IMR-90 (cell line): ENCODE data around the gene PIGP. TPM values are rescaled to one million over a fixed set of nuclear protein-coding genes. Genes with fewer than 3 reads are reported as not detected.

Source experiments
- ATAC-seq: fragments of 200-7000 bp; cut with Tn5 transposase; 2 replicates; pipeline ENCODE4 v1.9.1; 2020; ENCODE audit warnings: low read depth, mild to moderate bottlenecking, moderate library complexity
- BruUV-seq: library from RNA; stranded (reverse); fragments of 400-500 nt; replicated peaks from 2 replicates; lab custom pipeline; 2021; lab: Mats Ljungman, UMichigan
- CTCF ChIA-PET: fragments of 300-600 bp; formaldehyde crosslinking; extraction: SDS; loops from one replicate; lab custom pipeline; 2021; ENCODE audit warnings: antibody characterized with exemption; lab: Yijun Ruan, JAX
- POLR2A ChIA-PET: fragments of 300-600 bp; sonication (Branson Sonifier 250); formaldehyde crosslinking; loops from one replicate; lab custom pipeline; 2022; ENCODE audit warnings: antibody characterized with exemption; ENCODE audit not compliant: unreplicated experiment; lab: Charles Lee
- DNase-seq: peaks from one replicate; pipeline ENCODE4 v3.0.0; 2013
- H2AFZ ChIP-seq: replicated peaks from 2 replicates; pipeline ENCODE3; 2013; ENCODE audit warnings: low read length, mild to moderate bottlenecking; ENCODE audit not compliant: poor library complexity
- H2AK5ac ChIP-seq: 2 replicates; pipeline ENCODE4 v1.6.1; 2013; ENCODE audit warnings: low read depth, low read length, inconsistent platforms
- H2AK9ac ChIP-seq: replicated peaks from 2 replicates; pipeline ENCODE3; 2013; ENCODE audit warnings: mild to moderate bottlenecking, low read depth, low read length, moderate library complexity; ENCODE audit not compliant: poor library complexity
- H2BK120ac ChIP-seq: 2 replicates; pipeline ENCODE4 v1.6.1; 2013; ENCODE audit warnings: low read depth, low read length, inconsistent platforms
- H2BK15ac ChIP-seq: 3 replicates; pipeline ENCODE4 v1.6.1; 2013; ENCODE audit warnings: low read depth, low read length, inconsistent platforms
- H2BK20ac ChIP-seq: 2 replicates; pipeline ENCODE4 v1.6.1; 2013; ENCODE audit warnings: low read depth, mild to moderate bottlenecking, inconsistent platforms, low read length, moderate library complexity
- H2BK5ac ChIP-seq: 2 replicates; pipeline ENCODE4 v1.6.1; 2013; ENCODE audit warnings: mild to moderate bottlenecking, low read depth, low read length, inconsistent platforms; ENCODE audit not compliant: poor library complexity, severe bottlenecking
- H3K14ac ChIP-seq: replicated peaks from 2 replicates; pipeline ENCODE4 v1.6.1; 2013; ENCODE audit warnings: low read depth, low read length, inconsistent platforms
- H3K18ac ChIP-seq: 2 replicates; pipeline ENCODE4 v1.6.1; 2013; ENCODE audit warnings: low read depth, low read length, control low read depth
- H3K23ac ChIP-seq: 2 replicates; pipeline ENCODE4 v1.6.1; 2013; ENCODE audit warnings: low read depth, low read length, inconsistent platforms
- H3K27ac ChIP-seq: 2 replicates; pipeline ENCODE4 v1.5.1; 2013; ENCODE audit warnings: mild to moderate bottlenecking, control low read depth, low read length; ENCODE audit not compliant: insufficient read depth
- H3K27me3 ChIP-seq: 2 replicates; pipeline ENCODE4 v1.6.1; 2013; ENCODE audit warnings: low read length; ENCODE audit not compliant: control insufficient read depth, insufficient read depth
- H3K36me3 ChIP-seq: 2 replicates; pipeline ENCODE4 v1.6.1; 2013; ENCODE audit warnings: low read length, mixed read lengths; ENCODE audit not compliant: control insufficient read depth, insufficient read depth
- H3K4ac ChIP-seq: 2 replicates; pipeline ENCODE4 v1.6.1; 2013; ENCODE audit warnings: low read depth, low read length, inconsistent platforms
- H3K4me1 ChIP-seq: 2 replicates; pipeline ENCODE4 v1.6.1; 2013; ENCODE audit warnings: low read length, mixed read lengths; ENCODE audit not compliant: control insufficient read depth, insufficient read depth
- H3K4me2 ChIP-seq: 2 replicates; pipeline ENCODE4 v1.6.1; 2013; ENCODE audit warnings: low read depth, mild to moderate bottlenecking, control low read depth, low read length, moderate library complexity
- H3K4me3 ChIP-seq: 2 replicates; pipeline ENCODE4 v1.5.1; 2013; ENCODE audit warnings: low read depth, mild to moderate bottlenecking, control low read depth, low read length, moderate library complexity; ENCODE audit not compliant: insufficient read depth
- H3K56ac ChIP-seq: 2 replicates; pipeline ENCODE4 v1.6.1; 2013; ENCODE audit warnings: low read length, inconsistent platforms; ENCODE audit not compliant: insufficient read depth; ENCODE audit errors: extremely low read depth
- H3K79me1 ChIP-seq, 2 experiments: 2 replicates each; pipeline ENCODE4 v1.6.1; 2013; ENCODE audit warnings: low read length in 2 of 2, inconsistent platforms in 1 of 2, low read depth in 1 of 2
- H3K9ac ChIP-seq: 2 replicates; pipeline ENCODE4 v1.6.1; 2013; ENCODE audit warnings: low read depth, low read length, control low read depth
- H3K9me1 ChIP-seq: 2 replicates; pipeline ENCODE4 v1.6.1; 2013; ENCODE audit warnings: low read length, inconsistent platforms; ENCODE audit not compliant: insufficient read depth
- H3K9me3 ChIP-seq: 2 replicates; pipeline ENCODE4 v1.6.1; 2013; ENCODE audit warnings: low read length; ENCODE audit not compliant: control insufficient read depth, insufficient read depth
- H4K20me1 ChIP-seq: 2 replicates; pipeline ENCODE4 v1.6.1; 2013; ENCODE audit warnings: low read length, inconsistent platforms; ENCODE audit not compliant: insufficient read depth
- H4K5ac ChIP-seq: 2 replicates; pipeline ENCODE4 v1.6.1; 2013; ENCODE audit warnings: mild to moderate bottlenecking, low read depth, low read length, control low read depth
- H4K8ac ChIP-seq, 2 experiments: 2 replicates each; pipeline ENCODE4 v1.6.1; 2013; ENCODE audit warnings: low read depth in 2 of 2, low read length in 2 of 2, control low read depth in 1 of 2, inconsistent platforms in 1 of 2
- H4K91ac ChIP-seq: 2 replicates; pipeline ENCODE4 v1.6.1; 2013; ENCODE audit warnings: low read depth, low read length, inconsistent platforms; ENCODE audit not compliant: insufficient read depth
- BHLHE40 ChIP-seq: fragments of 150-350 bp; IDR thresholded peaks from 2 replicates; pipeline ENCODE4 v1.6.1; 2016; ENCODE audit warnings: mild to moderate bottlenecking, low read depth, low read length
- CEBPB ChIP-seq: IDR thresholded peaks from 2 replicates; pipeline ENCODE4 v1.6.1; 2012; ENCODE audit warnings: low read depth, low read length, improper control_type of control experiment
- CHD1 ChIP-seq: IDR thresholded peaks from 2 replicates; pipeline ENCODE4 v1.6.1; 2012; ENCODE audit warnings: low read depth, low read length, improper control_type of control experiment
- CTCF ChIP-seq: conservative IDR thresholded peaks from 2 replicates; pipeline ENCODE4 v1.5.1; 2012; ENCODE audit warnings: mild to moderate bottlenecking, low read depth, low read length, improper control_type of control experiment
- ELK1 ChIP-seq: fragments of 150-350 bp; IDR thresholded peaks from 2 replicates; pipeline ENCODE4 v1.6.1; 2016; ENCODE audit warnings: low read depth, mild to moderate bottlenecking, low read length, moderate library complexity, borderline replicate concordance
- FOS ChIP-seq: fragments of 150-350 bp; IDR thresholded peaks from 2 replicates; pipeline ENCODE4 v1.6.1; 2016; ENCODE audit warnings: low read depth, low read length
- MAFK ChIP-seq: IDR thresholded peaks from 2 replicates; pipeline ENCODE4 v1.6.1; 2012; ENCODE audit warnings: low read depth, low read length, improper control_type of control experiment
- MAZ ChIP-seq: IDR thresholded peaks from 2 replicates; pipeline ENCODE4 v1.6.1; 2012; ENCODE audit warnings: low read depth, mild to moderate bottlenecking, low read length, improper control_type of control experiment, moderate library complexity, borderline replicate concordance
- MXI1 ChIP-seq: IDR thresholded peaks from 2 replicates; pipeline ENCODE4 v1.6.1; 2012; ENCODE audit warnings: low read depth, mild to moderate bottlenecking, low read length, moderate library complexity, borderline replicate concordance
- NFE2L2 ChIP-seq: fragments of 150-350 bp; IDR thresholded peaks from 2 replicates; pipeline ENCODE4 v1.6.1; 2016; ENCODE audit warnings: low read depth, mild to moderate bottlenecking, low read length
- POLR2A ChIP-seq: IDR thresholded peaks from 2 replicates; pipeline ENCODE4 v1.6.1; 2012; ENCODE audit warnings: mild to moderate bottlenecking, low read depth, low read length
- RAD21 ChIP-seq: IDR thresholded peaks from 2 replicates; pipeline ENCODE4 v1.6.1; 2012; ENCODE audit warnings: low read length, improper control_type of control experiment
- RCOR1 ChIP-seq: IDR thresholded peaks from 2 replicates; pipeline ENCODE4 v1.6.1; 2012; ENCODE audit warnings: mild to moderate bottlenecking, low read length, improper control_type of control experiment; ENCODE audit not compliant: insufficient replicate concordance
- RFX5 ChIP-seq: IDR thresholded peaks from 2 replicates; pipeline ENCODE4 v1.8.0; 2012; ENCODE audit warnings: low read depth, mild to moderate bottlenecking, low read length, moderate library complexity
- SMC3 ChIP-seq: fragments of 150-350 bp; IDR thresholded peaks from 2 replicates; pipeline ENCODE4 v1.6.1; 2016; ENCODE audit warnings: low read depth, mild to moderate bottlenecking, antibody characterized with exemption, low read length, moderate library complexity
- USF2 ChIP-seq: fragments of 150-350 bp; IDR thresholded peaks from 2 replicates; pipeline ENCODE4 v1.6.1; 2017; ENCODE audit warnings: mild to moderate bottlenecking, antibody characterized with exemption, low read length, low read depth
- WGBS, 2 experiments: methylation state at CpG; one replicate each; pipeline versions ENCODE4 v1.1.5 to v1.1.7; 2013; ENCODE audit warnings: missing lambda C conversion rate in 2 of 2; ENCODE audit not compliant: insufficient read length in 1 of 2; ENCODE audit errors: extremely low coverage in 2 of 2; 5-methylcytosine and 5-hydroxymethylcytosine counted together
- dilution Hi-C: fragments of 300-500 bp; cut with HindIII; formaldehyde crosslinking; loops from one replicate; pipeline ENCODE4 v1.14.3; 2018; ENCODE audit warnings: low sequenced_read_pairs; ENCODE audit not compliant: unreplicated experiment
- in situ Hi-C: fragments of 300-500 bp; cut with MboI; formaldehyde crosslinking; loops from 3 replicates; pipeline ENCODE4 v1.14.3; 2019; ENCODE audit warnings: low sequenced_read_pairs, inconsistent platforms, mixed read lengths
- intact Hi-C: fragments of 100-400 bp; cut with micrococcal nuclease; formaldehyde crosslinking; loops from 2 replicates; pipeline ENCODE4 v1.10.0; 2022
- polyA plus RNA-seq, 3 experiments: library from polyadenylated mRNA; depleted of rRNA; stranded (reverse); fragments of >200 nt; gene quantifications; 2 replicates each; pipeline ENCODE4 v1.2.3, GENCODE V29; 2012; ENCODE audit warnings: low replicate concordance in 1 of 3
- total RNA-seq: library from RNA; depleted of rRNA; stranded (reverse); fragments of >200 nt; gene quantifications from 2 replicates; pipeline ENCODE4 v1.2.3, GENCODE V29; 2012

Gene PIGP
- total and polyA plus RNA-seq, 2 of the 4 experiments (the other 2 are of a cell fraction), result 4.1 to 15.4 TPM

- no peak overlapping the region for H2BK120ac ChIP-seq
- no peak overlapping the region for H4K91ac ChIP-seq
- H2BK20ac ChIP-seq, result no peak overlapping the region
- H3K36me3 ChIP-seq, result peaks cover 7% of the 10 kb centered on the region; the same call in 1 of the 2 replicates
- ChIA-PET CTCF (no interaction called here), POLR2A (no interaction called here)
- peak overlapping the region in 1 of 2 experiments; percentile 17; a peak in 1 of 4 replicates for H4K8ac ChIP-seq
- in situ Hi-C loops (no loop called here), intact Hi-C loops (loop anchor here (10.0 kb wide), 1 partner anchor 582 kb away; no protein-coding TSS in a partner anchor), dilution Hi-C loops (no loop called here)
- peak; percentile 82 for DNase-seq
- no peak overlapping the region for H3K4me2 ChIP-seq
- no peaks in the 10 kb centered on the region for H3K9me3 ChIP-seq
- H3K27me3 ChIP-seq, result no peaks in the 10 kb centered on the region
- H3K14ac ChIP-seq, result no peak overlapping the region
- peak; percentile 79 for ATAC-seq
- no peak overlapping the region for H3K9ac ChIP-seq
- no peak overlapping the region for H3K18ac ChIP-seq
- peaks cover 16 to 68% of the 10 kb centered on the region in 2 experiments for H3K79me1 ChIP-seq
- no peak overlapping the region for H3K4me3 ChIP-seq
- peaks cover 8% of the 10 kb centered on the region for H3K9me1 ChIP-seq
- no peak overlapping the region for H3K4ac ChIP-seq
- peak overlapping the region; percentile 43 for H2BK5ac ChIP-seq
- H2AK5ac ChIP-seq, result no peak overlapping the region
- H3K23ac ChIP-seq, result no peak overlapping the region; the same call in 1 of the 2 replicates
- TF ChIP-seq RAD21, result peak; percentile 72
- no peak for TF ChIP-seq POLR2A
- peak; percentile 61 for TF ChIP-seq SMC3
- no peak for TF ChIP-seq CHD1
- TF ChIP-seq MXI1, result no peak
- no peak for TF ChIP-seq CEBPB
- peak; percentile 55; the same call in 1 of the 2 replicates for TF ChIP-seq MAFK
- TF ChIP-seq ELK1, result no peak
- TF ChIP-seq FOS, result 0 out of 2 replicates have a peak, but pooled peaks have one; percentile 29
- TF ChIP-seq MAZ, result no peak
- no peak for TF ChIP-seq RFX5
- peak; percentile 68 for TF ChIP-seq CTCF
- TF ChIP-seq USF2, result no peak
- TF ChIP-seq BHLHE40, result peak; percentile 72; the same call in 1 of the 2 replicates
- TF ChIP-seq NFE2L2, result peak; percentile 43; the same call in 1 of the 2 replicates
- no peak for TF ChIP-seq RCOR1
- H4K5ac ChIP-seq, result no peak overlapping the region
- no peak overlapping the region for H3K27ac ChIP-seq
- no peak overlapping the region for H2BK15ac ChIP-seq
- BruUV-seq, result no TSS peak
- H4K20me1 ChIP-seq, result peaks cover 73% of the 10 kb centered on the region
- no peak overlapping the region for H2AFZ ChIP-seq
- no peak overlapping the region for H3K56ac ChIP-seq
- H3K4me1 ChIP-seq, result peaks cover 4% of the 10 kb centered on the region; the same call in 1 of the 2 replicates
- WGBS, 2 experiments, result 31% methylated on average over 4 of the region's 5 CpGs; no CpG with 5 or more reads in 1 of the 2 experiments
- no peak overlapping the region for H2AK9ac ChIP-seq
Measured at GRCh38 chr21:37087188-37087587, 14.3 kb upstream of the PIGP start.
